ENCODE measurements around the gene CACNA2D3.

- no peak for TF ChIP-seq EZH2phosphoT487 (conservative IDR thresholded peaks at IDR 0.05; ENCODE audit: low read length)
- TF ChIP-seq, protein P1, sequence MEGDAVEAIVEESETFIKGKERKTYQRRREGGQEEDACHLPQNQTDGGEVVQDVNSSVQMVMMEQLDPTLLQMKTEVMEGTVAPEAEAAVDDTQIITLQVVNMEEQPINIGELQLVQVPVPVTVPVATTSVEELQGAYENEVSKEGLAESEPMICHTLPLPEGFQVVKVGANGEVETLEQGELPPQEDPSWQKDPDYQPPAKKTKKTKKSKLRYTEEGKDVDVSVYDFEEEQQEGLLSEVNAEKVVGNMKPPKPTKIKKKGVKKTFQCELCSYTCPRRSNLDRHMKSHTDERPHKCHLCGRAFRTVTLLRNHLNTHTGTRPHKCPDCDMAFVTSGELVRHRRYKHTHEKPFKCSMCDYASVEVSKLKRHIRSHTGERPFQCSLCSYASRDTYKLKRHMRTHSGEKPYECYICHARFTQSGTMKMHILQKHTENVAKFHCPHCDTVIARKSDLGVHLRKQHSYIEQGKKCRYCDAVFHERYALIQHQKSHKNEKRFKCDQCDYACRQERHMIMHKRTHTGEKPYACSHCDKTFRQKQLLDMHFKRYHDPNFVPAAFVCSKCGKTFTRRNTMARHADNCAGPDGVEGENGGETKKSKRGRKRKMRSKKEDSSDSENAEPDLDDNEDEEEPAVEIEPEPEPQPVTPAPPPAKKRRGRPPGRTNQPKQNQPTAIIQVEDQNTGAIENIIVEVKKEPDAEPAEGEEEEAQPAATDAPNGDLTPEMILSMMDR (IDR thresholded peaks at IDR 0.05; ENCODE audit: insufficient read depth, low read length, poor library complexity, severe bottlenecking): no peak
These were observed 722.7 kb downstream of the CACNA2D3 start for GRCh38 chr3:54845011-54845410.

Measured in SU-DHL-6 (cell line).